A549 (cell line): ENCODE results near the gene ALDH1A2. TPM values are rescaled to one million over a fixed set of nuclear protein-coding genes. Genes with fewer than 3 reads are reported as not detected.

Experiments used
- ATAC-seq, 2 experiments: fragments of 200-7000 bp in 1 of 2; fragments of >200 bp in 1 of 2; cut with Nextera tagmentation in 1 of 2; cut with Tn5 transposase in 1 of 2; 3 replicates each; pipeline versions ENCODE4 v1.8.0 to v1.9.1; 2018 to 2020; ENCODE audit warnings: mild to moderate bottlenecking in 1 of 2, moderate library complexity in 1 of 2
- CTCF ChIA-PET: fragments of 300-600 bp; sonication (Branson Sonifier 250); formaldehyde crosslinking; extraction: SDS; loops from one replicate; lab custom pipeline; 2021; ENCODE audit warnings: antibody characterized with exemption, inconsistent platforms; lab: Yijun Ruan, JAX
- POLR2A ChIA-PET: fragments of 350-600 bp; formaldehyde crosslinking; extraction: SDS; loops from one replicate; lab custom pipeline; 2021; ENCODE audit warnings: antibody characterized with exemption, inconsistent platforms; lab: Yijun Ruan, JAX
- DNase-seq, 2 experiments: peaks; one replicate each; pipeline versions ENCODE4 v3.0.0 to v3.0.0-alpha.2; 2011 to 2016; ENCODE audit warnings: low read depth in 1 of 2, low spot score in 1 of 2
- FAIRE-seq: peaks from 2 replicates; lab custom pipeline; 2011; peaks lifted over from hg19 to GRCh38; lab: Jason Lieb, UNC
- H3K27ac ChIP-seq, 2 experiments: fragments of >200 bp; sonication (Bioruptor Twin); formaldehyde crosslinking; 3 replicates each; pipeline ENCODE4 v1.5.1; 2016 to 2017
- H3K4me1 ChIP-seq: fragments of >200 bp; sonication (Bioruptor Twin); formaldehyde crosslinking; 3 replicates; pipeline ENCODE4 v1.6.1; 2016
- H3K4me2 ChIP-seq: fragments of >200 bp; sonication (Bioruptor Twin); formaldehyde crosslinking; 3 replicates; pipeline ENCODE4 v1.6.1; 2016
- H3K4me3 ChIP-seq: fragments of >200 bp; sonication (Bioruptor Twin); formaldehyde crosslinking; 3 replicates; pipeline ENCODE4 v1.5.1; 2016
- H3K9me3 ChIP-seq: fragments of >200 bp; sonication (Bioruptor Twin); formaldehyde crosslinking; 3 replicates; pipeline ENCODE4 v1.6.1; 2016
- BCL3 ChIP-seq: fragments of >200 bp; sonication (Bioruptor Twin); formaldehyde crosslinking; IDR thresholded peaks from 3 replicates; pipeline ENCODE4 v1.6.1; 2016
- BHLHE40 ChIP-seq: IDR thresholded peaks from 2 replicates; pipeline ENCODE4 v1.6.1; 2012; ENCODE audit warnings: low read depth, low read length, inconsistent platforms
- CEBPB ChIP-seq, 2 experiments: fragments of >200 bp in 1 of 2; sonication (Bioruptor Twin) in 1 of 2; formaldehyde crosslinking in 1 of 2; IDR thresholded peaks; 2 replicates each; pipeline ENCODE4 v1.6.1; 2012 to 2016
- CTCF ChIP-seq: fragments of >200 bp; sonication (Bioruptor Twin); formaldehyde crosslinking; IDR thresholded peaks from 3 replicates; pipeline ENCODE4 v1.5.1; 2016
- E2F6 ChIP-seq: IDR thresholded peaks from 2 replicates; pipeline ENCODE4 v1.6.1; 2012; ENCODE audit warnings: low read depth, borderline replicate concordance
- ELK1 ChIP-seq: fragments of 150-350 bp; IDR thresholded peaks from 2 replicates; pipeline ENCODE4 v1.6.1; 2014; ENCODE audit warnings: low read depth, mild to moderate bottlenecking, low read length
- ESRRA ChIP-seq: fragments of 150-350 bp; IDR thresholded peaks from 2 replicates; pipeline ENCODE4 v1.6.1; 2014; ENCODE audit warnings: mild to moderate bottlenecking, low read length, borderline replicate concordance
- FOSB ChIP-seq: fragments of 250-450 bp; sonication (Bioruptor Pico); IDR thresholded peaks from 2 replicates; pipeline ENCODE4 v1.5.0; 2020; ENCODE audit warnings: mild to moderate bottlenecking, moderate library complexity
- FOSL2 ChIP-seq, 2 experiments: fragments of 450-650 bp in 1 of 2; fragments of >200 bp in 1 of 2; sonication (Bioruptor Twin) in 1 of 2; formaldehyde crosslinking; IDR thresholded peaks; 2 replicates each; pipeline versions ENCODE4 v1.5.0 to v1.6.1; 2016 to 2020; ENCODE audit warnings: mild to moderate bottlenecking in 1 of 2, moderate library complexity in 1 of 2
- JUN ChIP-seq, 2 experiments: fragments of >200 bp; sonication (Bioruptor Twin); formaldehyde crosslinking; IDR thresholded peaks; 2 replicates in 1 of 2; 3 replicates in 1 of 2; pipeline ENCODE4 v1.6.1; 2016 to 2017
- KDM1A ChIP-seq: fragments of 200-600 bp; sonication (generic); IDR thresholded peaks from 2 replicates; pipeline ENCODE4 v1.6.1; 2016; ENCODE audit warnings: low read depth, mild to moderate bottlenecking
- KDM5A ChIP-seq: fragments of 200-600 bp; sonication (generic); IDR thresholded peaks from 2 replicates; pipeline ENCODE4 v1.6.1; 2016; ENCODE audit warnings: antibody characterized with exemption, mild to moderate bottlenecking
- MAX ChIP-seq: IDR thresholded peaks from 2 replicates; pipeline ENCODE4 v1.6.1; 2012
- MAZ ChIP-seq: fragments of 150-350 bp; IDR thresholded peaks from 2 replicates; pipeline ENCODE4 v1.6.1; 2014; ENCODE audit warnings: antibody characterized with exemption, low read depth, low read length, borderline replicate concordance
- NPAS2 ChIP-seq: fragments of 250-450 bp; sonication (Bioruptor Pico); IDR thresholded peaks from 2 replicates; pipeline ENCODE4 v1.8.0; 2022; ENCODE audit warnings: mild to moderate bottlenecking, moderate library complexity, borderline replicate concordance
- PBX3 ChIP-seq: IDR thresholded peaks from 2 replicates; pipeline ENCODE4 v1.6.1; 2012
- POLR2A ChIP-seq: IDR thresholded peaks from 2 replicates; pipeline ENCODE4 v1.6.1; 2012; ENCODE audit warnings: mild to moderate bottlenecking, low read length
- POLR2AphosphoS2 ChIP-seq: conservative IDR thresholded peaks from 2 replicates; pipeline ENCODE4 v1.6.1; 2012; ENCODE audit warnings: low read length, improper control_type of control experiment, inconsistent platforms
- RAD21 ChIP-seq, 2 experiments: fragments of >200 bp in 1 of 2; sonication (Bioruptor Twin) in 1 of 2; formaldehyde crosslinking in 1 of 2; IDR thresholded peaks in 1 of 2; conservative IDR thresholded peaks in 1 of 2; 2 replicates in 1 of 2; 3 replicates in 1 of 2; pipeline ENCODE4 v1.6.1; 2012 to 2018; ENCODE audit warnings: inconsistent platforms in 1 of 2
- REST ChIP-seq: fragments of 200-600 bp; sonication (generic); IDR thresholded peaks from 2 replicates; pipeline ENCODE4 v1.6.1; 2016; ENCODE audit warnings: antibody characterized with exemption, mild to moderate bottlenecking, moderate library complexity
- TFCP2L1 ChIP-seq: fragments of 250-450 bp; sonication (Bioruptor Pico); IDR thresholded peaks from 2 replicates; pipeline ENCODE4 v1.5.0; 2021; ENCODE audit warnings: mild to moderate bottlenecking
- TP53 ChIP-seq: fragments of 250-450 bp; sonication (Bioruptor Pico); IDR thresholded peaks from 2 replicates; pipeline ENCODE4 v1.5.0; 2021; ENCODE audit warnings: mild to moderate bottlenecking, moderate library complexity
- ZFP36 ChIP-seq: fragments of 450-650 bp; IDR thresholded peaks from 2 replicates; pipeline ENCODE4 v1.6.1; 2014; ENCODE audit warnings: borderline replicate concordance; ENCODE audit not compliant: partially characterized antibody
- WGBS: methylation state at CpG from one replicate; pipeline ENCODE4 v1.1.6; 2017; ENCODE audit errors: missing lambda C conversion rate; 5-methylcytosine and 5-hydroxymethylcytosine counted together
- polyA plus RNA-seq, 4 experiments: library from polyadenylated mRNA; depleted of rRNA in 3 of 4; stranded (reverse); fragments of >200 nt; fragmentation: RNase III in 1 of 4; extraction: RNeasy Plus Mini Kit Qiagen cat#74134 plus additional on column Dnase treatment in 1 of 4; gene quantifications; 2 replicates in 3 of 4; 3 replicates in 1 of 4; pipeline ENCODE4 v1.2.3, GENCODE V29; 2011 to 2017

Gene ALDH1A2
- polyA plus RNA-seq, 2 of the 4 experiments (the other 2 are of a cell fraction), result 0.23 to 0.35 TPM

GRCh38 chr15:57969355-57969754 is 96.2 kb downstream of the ALDH1A2 start:
- Histone ChIP-seq H3K27ac (no peak overlapping the region), H3K9me3 (no peaks in the 10 kb centered on the region), H3K4me3 (no peak overlapping the region), H3K4me1 (no peaks in the 10 kb centered on the region), H3K4me2 (no peak overlapping the region)
- WGBS, result 22% methylated on average over 5 of the region's 5 CpGs
- CTCF ChIA-PET, result interaction anchor here (0.9 to 3.8 kb wide), 5 partner anchors 10 to 102 kb away, joined by 3 to 19 read pairs (median 4); no protein-coding TSS in a partner anchor
- TF ChIP-seq RAD21 (conservative IDR thresholded peaks at IDR 0.05 in 1 of 2, IDR thresholded peaks at IDR 0.05 in 1 of 2) (peak; percentile 20 to 48; a peak in 2 of 5 replicates), CTCF (0 out of 3 replicates have a peak, but pooled peaks have one; percentile 10), TFCP2L1 (no peak), POLR2A (no peak)
- FAIRE-seq (peak; percentile 32), ATAC-seq (peak; percentile 41 to 76; a peak in 3 of 6 replicates), DNase-seq (peak in 1 of 2 experiments; percentile 27)
- POLR2A ChIA-PET, result no interaction called here

GRCh38 chr15:57962887-57963286 is 102.6 kb downstream of the ALDH1A2 start:
- Histone ChIP-seq H3K27ac (no peak overlapping the region), H3K9me3 (no peaks in the 10 kb centered on the region), H3K4me2 (no peak overlapping the region), H3K4me3 (no peak overlapping the region), H3K4me1 (no peaks in the 10 kb centered on the region)
- TF ChIP-seq POLR2A (no peak), BHLHE40 (no peak), JUN (IDR thresholded peaks at IDR 0.05) (no peak), PBX3 (no peak), ZFP36 (no peak), BCL3 (no peak), CEBPB (IDR thresholded peaks at IDR 0.05) (no peak), KDM1A (no peak), FOSB (CRISPR knock-in tag) (no peak), TP53 (no peak)
- ChIA-PET CTCF (interaction anchor here (1.0 to 1.2 kb wide), 2 partner anchors 18 to 103 kb away, joined by 3 to 5 read pairs; no protein-coding TSS in a partner anchor), POLR2A (no interaction called here)
- no peak for FAIRE-seq
- no peak for DNase-seq
- 24% methylated on average over 4 of the region's 4 CpGs for whole genome bisulfite sequencing
- ATAC-seq, result no peak

GRCh38 chr15:57961919-57962318 is 103.6 kb downstream of the ALDH1A2 start:
- ChIA-PET CTCF (interaction anchor here (1.0 kb wide), 1 partner anchor 19 kb away, joined by 3 read pairs; no protein-coding TSS in a partner anchor), POLR2A (no interaction called here)
- no peak for DNase-seq
- WGBS, result 39% methylated on average over 4 of the region's 4 CpGs
- Histone ChIP-seq H3K4me2 (no peak overlapping the region), H3K4me1 (no peaks in the 10 kb centered on the region), H3K9me3 (no peaks in the 10 kb centered on the region), H3K27ac (no peak overlapping the region), H3K4me3 (no peak overlapping the region)
- no peak for ATAC-seq
- no peak for FAIRE-seq
- TF ChIP-seq KDM5A (no peak), ZFP36 (no peak), NPAS2 (CRISPR knock-in tag) (no peak), REST (no peak), MAX (no peak), CEBPB (IDR thresholded peaks at IDR 0.05) (no peak), ESRRA (no peak), FOSL2 (IDR thresholded peaks at IDR 0.05) (no peak), FOSL2 (CRISPR knock-in tag; IDR thresholded peaks at IDR 0.05) (no peak), POLR2AphosphoS2 (no peak), MAZ (no peak), E2F6 (no peak), ELK1 (no peak), FOSB (CRISPR knock-in tag) (no peak), POLR2A (no peak)
